Mesenchymal stem cell (in vitro differentiated cells and primary cell): ENCODE data around the gene IFT172. TPM values are rescaled to one million over a fixed set of nuclear protein-coding genes. Genes with fewer than 3 reads are reported as not detected.
"Not testable (repeated sequence)": the region's sequence is repeated elsewhere in the genome, so short reads cannot be mapped to it uniquely, and the experiment has no call there.

Experiments used
- DNase-seq: peaks from one replicate; pipeline ENCODE4 v3.0.0-alpha.2; 2013
- H2AFZ ChIP-seq: one replicate; pipeline ENCODE4 v1.6.1; 2013; ENCODE audit warnings: low read depth, mild to moderate bottlenecking, control low read depth, inconsistent platforms, low read length, moderate library complexity
- H2AK5ac ChIP-seq: 2 replicates; pipeline ENCODE4 v1.6.1; 2013; ENCODE audit warnings: low read length, moderate library complexity, mild to moderate bottlenecking, inconsistent platforms; ENCODE audit not compliant: severe bottlenecking
- H2BK120ac ChIP-seq: one replicate; pipeline ENCODE4 v1.6.1; 2013; ENCODE audit warnings: low read depth, mild to moderate bottlenecking, inconsistent platforms, low read length, moderate library complexity
- H2BK12ac ChIP-seq, 2 experiments: one replicate each; pipeline ENCODE4 v1.6.1; 2013; ENCODE audit warnings: inconsistent platforms in 2 of 2, low read length in 2 of 2, mild to moderate bottlenecking in 2 of 2, moderate library complexity in 2 of 2, control low read depth in 1 of 2
- H2BK15ac ChIP-seq: one replicate; pipeline ENCODE4 v1.6.1; 2013; ENCODE audit warnings: mild to moderate bottlenecking, low read depth, inconsistent platforms; ENCODE audit not compliant: poor library complexity, severe bottlenecking
- H2BK5ac ChIP-seq: 2 replicates; pipeline ENCODE4 v1.6.1; 2013; ENCODE audit warnings: low read depth, mild to moderate bottlenecking, low read length, control low read depth, inconsistent platforms; ENCODE audit not compliant: poor library complexity, severe bottlenecking
- H3K14ac ChIP-seq, 2 experiments: one replicate each; pipeline ENCODE4 v1.6.1; 2013; ENCODE audit warnings: inconsistent platforms in 2 of 2, low read length in 2 of 2, control low read depth in 1 of 2, mild to moderate bottlenecking in 1 of 2, moderate library complexity in 1 of 2
- H3K18ac ChIP-seq, 2 experiments: one replicate each; pipeline ENCODE4 v1.6.1; 2013; ENCODE audit warnings: inconsistent platforms in 2 of 2, low read length in 2 of 2, control low read depth in 1 of 2, low read depth in 1 of 2, mild to moderate bottlenecking in 1 of 2
- H3K23ac ChIP-seq, 2 experiments: one replicate each; pipeline ENCODE4 v1.6.1; 2013; ENCODE audit warnings: inconsistent platforms in 2 of 2, low read length in 2 of 2, mild to moderate bottlenecking in 2 of 2, moderate library complexity in 2 of 2, control low read depth in 1 of 2
- H3K27ac ChIP-seq: 2 replicates; pipeline ENCODE4 v1.5.1; 2013; ENCODE audit warnings: mild to moderate bottlenecking, moderate library complexity, low read length, control low read depth, inconsistent platforms; ENCODE audit not compliant: poor library complexity, severe bottlenecking
- H3K27me3 ChIP-seq, 2 experiments: 2 replicates each; pipeline versions ENCODE4 v1.6.1 to v1.7.0; 2013; ENCODE audit warnings: low read length in 2 of 2, mild to moderate bottlenecking in 2 of 2, moderate library complexity in 2 of 2, control low read depth in 1 of 2, inconsistent platforms in 1 of 2; ENCODE audit not compliant: control insufficient read depth in 1 of 2, insufficient read depth in 1 of 2
- H3K36me3 ChIP-seq, 2 experiments: 2 replicates each; pipeline versions ENCODE4 v1.6.1 to v1.7.0; 2013; ENCODE audit warnings: low read length in 2 of 2, control low read depth in 1 of 2, inconsistent platforms in 1 of 2, low read depth in 1 of 2, mild to moderate bottlenecking in 1 of 2; ENCODE audit not compliant: insufficient read depth in 2 of 2, control insufficient read depth in 1 of 2
- H3K4ac ChIP-seq, 2 experiments: one replicate each; pipeline ENCODE4 v1.6.1; 2013; ENCODE audit warnings: inconsistent platforms in 2 of 2, low read length in 2 of 2, mild to moderate bottlenecking in 2 of 2, moderate library complexity in 2 of 2, control low read depth in 1 of 2, low read depth in 1 of 2
- H3K4me1 ChIP-seq: 2 replicates; pipeline ENCODE4 v1.6.1; 2013; ENCODE audit warnings: low read depth, low read length, control low read depth; ENCODE audit not compliant: control insufficient read depth, insufficient read depth
- H3K4me2 ChIP-seq: 2 replicates; pipeline ENCODE4 v1.6.1; 2013; ENCODE audit warnings: low read length, mild to moderate bottlenecking, inconsistent platforms; ENCODE audit not compliant: poor library complexity, severe bottlenecking
- H3K4me3 ChIP-seq, 2 experiments: 2 replicates each; pipeline versions ENCODE4 v1.5.1 to v1.7.0; 2013; ENCODE audit warnings: low read length in 2 of 2, mild to moderate bottlenecking in 2 of 2, control low read depth in 1 of 2, low read depth in 1 of 2; ENCODE audit not compliant: insufficient read depth in 1 of 2
- H3K79me1 ChIP-seq: replicated peaks from 2 replicates; pipeline ENCODE4 v1.6.1; 2013; ENCODE audit warnings: mild to moderate bottlenecking, control low read depth, low read length, inconsistent platforms; ENCODE audit not compliant: poor library complexity, severe bottlenecking
- H3K9ac ChIP-seq: 2 replicates; pipeline ENCODE4 v1.7.0; 2013; ENCODE audit warnings: mild to moderate bottlenecking, low read length, moderate library complexity
- H3K9me3 ChIP-seq: 2 replicates; pipeline ENCODE4 v1.7.0; 2013; ENCODE audit warnings: mild to moderate bottlenecking, low read length; ENCODE audit not compliant: control insufficient read depth
- H4K8ac ChIP-seq: one replicate; pipeline ENCODE4 v1.6.1; 2013; ENCODE audit warnings: inconsistent platforms, mild to moderate bottlenecking, low read length, moderate library complexity
- H4K91ac ChIP-seq: one replicate; pipeline ENCODE4 v1.6.1; 2013; ENCODE audit warnings: mild to moderate bottlenecking, low read length, inconsistent platforms
- WGBS: methylation state at CpG from one replicate; pipeline ENCODE4 v1.1.7; 2013; ENCODE audit warnings: mixed read lengths; 5-methylcytosine and 5-hydroxymethylcytosine counted together
- polyA plus RNA-seq, 2 experiments: library from polyadenylated mRNA; stranded (reverse); fragments of 200-250 nt; gene quantifications; one replicate each; pipeline ENCODE4 v1.2.3, GENCODE V29; 2013

Gene IFT172
- 6.4 TPM for polyA plus RNA-seq (2013, experiment 1 of 2)
- 5.7 TPM for polyA plus RNA-seq (2013, experiment 2 of 2)

- Histone ChIP-seq H4K8ac (peak within 1 kb of the TSS; percentile 66), H3K9ac (peak within 1 kb of the TSS; percentile 86), H3K27ac (no peak within 1 kb of the TSS), H3K4me2 (peak within 1 kb of the TSS; percentile 97), H3K4ac (no peak within 1 kb of the TSS), H3K36me3 (peaks cover 4 to 32% of the 10 kb centered on the region in 2 experiments), H2AK5ac (no peak within 1 kb of the TSS), H3K14ac (peak within 1 kb of the TSS in 1 of 2 experiments; percentile 73), H3K79me1 (peaks cover 28% of the 10 kb centered on the region), H2BK5ac (no peak within 1 kb of the TSS), H3K9me3 (no peaks in the 10 kb centered on the region), H3K4me3 (peak within 1 kb of the TSS; percentile 81 to 94), H3K4me1 (peaks cover 15% of the 10 kb centered on the region), H2BK120ac (no peak within 1 kb of the TSS), H4K91ac (peak within 1 kb of the TSS; percentile 62), H2BK15ac (no peak within 1 kb of the TSS), H2AFZ (peak within 1 kb of the TSS; percentile 91), H2BK12ac (no peak within 1 kb of the TSS), H3K27me3 (no peaks in the 10 kb centered on the region), H3K23ac (no peak within 1 kb of the TSS), H3K18ac (peak within 1 kb of the TSS; percentile 64 to 79)
- WGBS = 9% methylated on average over 39 of the region's 43 CpGs
- DNase-seq = peak; percentile 98
Measured at GRCh38 chr2:27489498-27490397, at the start of gene IFT172. Gene IFT172 (minus strand): TSS chr2:27489743. CDS start chr2:27489653, 90 bp downstream.

DNA sequence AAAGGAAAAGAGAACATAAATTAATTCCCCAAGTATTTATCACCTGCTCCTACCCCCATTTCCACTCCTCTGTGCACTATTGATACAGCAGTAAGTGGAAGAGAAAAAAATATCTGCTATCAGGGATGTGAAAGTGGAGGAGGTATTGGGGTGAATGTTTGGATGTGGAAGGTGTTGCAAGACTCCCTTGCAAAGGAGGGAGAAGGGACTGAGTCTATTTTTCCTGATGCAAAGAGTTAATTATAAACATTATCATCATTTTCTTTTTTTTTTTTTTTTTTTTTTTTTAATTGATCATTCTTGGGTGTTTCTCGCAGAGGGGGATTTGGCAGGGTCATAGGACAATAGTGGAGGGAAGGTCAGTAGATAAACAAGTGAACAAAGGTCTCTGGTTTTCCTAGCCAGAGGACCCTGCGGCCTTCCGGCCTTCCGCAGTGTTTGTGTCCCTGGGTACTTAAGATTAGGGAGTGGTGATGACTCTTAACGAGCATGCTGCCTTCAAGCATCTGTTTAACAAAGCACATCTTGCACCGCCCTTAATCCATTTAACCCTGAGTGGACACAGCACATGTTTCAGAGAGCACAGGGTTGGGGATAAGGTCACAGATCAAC, 49.4 kb upstream of the IFT172 start:
- H3K4me2 ChIP-seq, H3K27ac ChIP-seq, H3K23ac ChIP-seq, H3K4me1 ChIP-seq, H3K18ac ChIP-seq, H3K14ac ChIP-seq, H2BK5ac ChIP-seq, H3K79me1 ChIP-seq, H2AFZ ChIP-seq, H2AK5ac ChIP-seq, H3K4ac ChIP-seq, H3K9ac ChIP-seq, H2BK15ac ChIP-seq, H3K36me3 ChIP-seq, H2BK12ac ChIP-seq, H3K9me3 ChIP-seq, H2BK120ac ChIP-seq, H3K4me3 ChIP-seq, H4K8ac ChIP-seq, DNase-seq, H4K91ac ChIP-seq: not testable (repeated sequence)
- H3K27me3 ChIP-seq = peaks cover 14 to 16% of the 10 kb centered on the region in 2 experiments
- WGBS = no CpG with 5 or more reads among the region's 6 CpGs

GRCh38 chr2:27537287-27537686, 47.7 kb upstream of the IFT172 start:
- no peak overlapping the region for H2BK12ac ChIP-seq
- peaks cover 14 to 16% of the 10 kb centered on the region in 2 experiments for H3K27me3 ChIP-seq
- no peak for DNase-seq
- no peak overlapping the region for H2BK15ac ChIP-seq
- H3K4me3 ChIP-seq = no peak overlapping the region
- no peaks in the 10 kb centered on the region for H3K9me3 ChIP-seq
- no peaks in the 10 kb centered on the region for H3K79me1 ChIP-seq
- no peak overlapping the region for H3K4me2 ChIP-seq
- no peak overlapping the region for H2BK5ac ChIP-seq
- H3K4me1 ChIP-seq = no peaks in the 10 kb centered on the region
- H3K14ac ChIP-seq = no peak overlapping the region
- no peaks in the 10 kb centered on the region for H3K36me3 ChIP-seq
- H3K23ac ChIP-seq = no peak overlapping the region
- no peak overlapping the region for H2AK5ac ChIP-seq
- H4K8ac ChIP-seq = no peak overlapping the region
- no peak overlapping the region for H3K27ac ChIP-seq
- no peak overlapping the region for H4K91ac ChIP-seq
- H3K4ac ChIP-seq = no peak overlapping the region
- no peak overlapping the region for H3K18ac ChIP-seq
- no peak overlapping the region for H3K9ac ChIP-seq
- 88% methylated on average over 3 of the region's 4 CpGs for WGBS
- H2BK120ac ChIP-seq = no peak overlapping the region
- no peak overlapping the region for H2AFZ ChIP-seq

DNA sequence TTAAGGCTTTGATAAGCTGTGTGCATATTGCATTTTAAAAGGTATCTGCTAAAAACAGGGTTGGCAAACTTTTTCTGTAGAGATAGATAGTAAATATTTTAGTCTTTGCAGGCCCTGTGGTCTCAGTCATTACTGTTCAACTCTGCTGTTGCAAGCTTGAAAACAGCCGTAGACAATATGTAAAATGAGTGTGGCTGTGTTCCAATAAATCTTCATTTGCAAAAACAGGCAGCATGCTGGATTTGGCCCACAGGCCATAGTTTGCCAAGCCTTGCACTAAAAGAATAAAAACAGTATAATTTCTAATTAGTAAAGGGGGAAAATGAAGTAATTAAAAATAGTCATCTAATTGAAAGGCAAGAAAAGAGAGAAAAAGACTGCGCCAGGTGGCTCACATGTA, 42.4 kb upstream of the IFT172 start:
- Histone ChIP-seq H2BK120ac (no peak overlapping the region), H3K18ac (no peak overlapping the region), H4K8ac (no peak overlapping the region), H2AFZ (no peak overlapping the region), H4K91ac (no peak overlapping the region), H3K36me3 (no peaks in the 10 kb centered on the region), H3K23ac (no peak overlapping the region), H3K27ac (no peak overlapping the region), H3K9me3 (no peaks in the 10 kb centered on the region), H3K14ac (no peak overlapping the region), H3K4me1 (no peaks in the 10 kb centered on the region), H3K9ac (no peak overlapping the region), H3K4me3 (no peak overlapping the region), H2BK15ac (no peak overlapping the region), H3K79me1 (no peaks in the 10 kb centered on the region), H2BK12ac (no peak overlapping the region), H3K27me3 (peaks cover 1 to 5% of the 10 kb centered on the region in 2 experiments), H3K4me2 (no peak overlapping the region), H2BK5ac (no peak overlapping the region), H2AK5ac (no peak overlapping the region), H3K4ac (no peak overlapping the region)
- DNase-seq = no peak
- 79% methylated on average over 2 of the region's 2 CpGs for WGBS
